Mesendoderm (in vitro differentiated cells): Measurements from ENCODE around the gene SMIM38.

Experiments
- DNase-seq: peaks from one replicate; pipeline ENCODE4 v3.0.0; 2013
- H2AK5ac ChIP-seq: 2 replicates; pipeline ENCODE4 v1.6.1; 2013; ENCODE audit warnings: low read length, inconsistent platforms
- H2BK120ac ChIP-seq: 2 replicates; pipeline ENCODE4 v1.6.1; 2013; ENCODE audit warnings: low read depth, mild to moderate bottlenecking, low read length, moderate library complexity, mixed read lengths
- H2BK15ac ChIP-seq: replicated peaks from 2 replicates; pipeline ENCODE4 v1.6.1; 2013; ENCODE audit warnings: low read depth, mild to moderate bottlenecking, moderate library complexity
- H2BK5ac ChIP-seq: 2 replicates; pipeline ENCODE4 v1.6.1; 2013; ENCODE audit warnings: low read length, inconsistent platforms
- H3K18ac ChIP-seq: 2 replicates; pipeline ENCODE4 v1.6.1; 2013; ENCODE audit warnings: mild to moderate bottlenecking, low read length, mixed read lengths
- H3K23ac ChIP-seq: one replicate; pipeline ENCODE4 v1.6.1; 2013; ENCODE audit warnings: low read length
- H3K27ac ChIP-seq: 2 replicates; pipeline ENCODE4 v1.5.1; 2013; ENCODE audit warnings: low read depth, mild to moderate bottlenecking, inconsistent platforms, low read length, moderate library complexity
- H3K27me3 ChIP-seq: 2 replicates; pipeline ENCODE4 v1.6.1; 2013; ENCODE audit warnings: low read length, control low read depth, mild to moderate bottlenecking, inconsistent platforms; ENCODE audit not compliant: insufficient read depth, poor library complexity
- H3K36me3 ChIP-seq: 2 replicates; pipeline ENCODE4 v1.6.1; 2013; ENCODE audit warnings: low read length, inconsistent platforms; ENCODE audit not compliant: control insufficient read depth, insufficient read depth
- H3K4ac ChIP-seq: one replicate; pipeline ENCODE4 v1.6.1; 2013; ENCODE audit warnings: low read depth, mild to moderate bottlenecking, low read length, moderate library complexity
- H3K4me1 ChIP-seq: 2 replicates; pipeline ENCODE4 v1.6.1; 2013; ENCODE audit warnings: low read depth, low read length, inconsistent platforms; ENCODE audit not compliant: control insufficient read depth
- H3K4me2 ChIP-seq: 2 replicates; pipeline ENCODE4 v1.6.1; 2013; ENCODE audit warnings: low read length
- H3K4me3 ChIP-seq: 2 replicates; pipeline ENCODE4 v1.5.1; 2013; ENCODE audit warnings: mild to moderate bottlenecking, low read length
- H3K56ac ChIP-seq: one replicate; pipeline ENCODE4 v1.6.1; 2013; ENCODE audit warnings: low read length
- H3K79me1 ChIP-seq: 2 replicates; pipeline ENCODE4 v1.6.1; 2013; ENCODE audit warnings: low read length, inconsistent platforms
- H3K79me2 ChIP-seq: 2 replicates; pipeline ENCODE4 v1.6.1; 2013; ENCODE audit warnings: mild to moderate bottlenecking, low read length; ENCODE audit not compliant: control insufficient read depth, insufficient read depth
- H3K9ac ChIP-seq: 2 replicates; pipeline ENCODE4 v1.6.1; 2013; ENCODE audit warnings: low read length, inconsistent platforms
- H4K5ac ChIP-seq: one replicate; pipeline ENCODE4 v1.6.1; 2013; ENCODE audit warnings: low read length
- H4K8ac ChIP-seq: one replicate; pipeline ENCODE4 v1.6.1; 2013; ENCODE audit warnings: low read depth, mild to moderate bottlenecking, control low read depth, low read length, moderate library complexity
- WGBS: extraction: QIAGEN DNeasy Blood & Tissue Kit; methylation state at CpG from one replicate; pipeline ENCODE4 v1.1.7; 2013; ENCODE audit warnings: low lambda C conversion rate, missing lambda C conversion rate; ENCODE audit not compliant: insufficient coverage; ENCODE audit errors: extremely low coverage; 5-methylcytosine and 5-hydroxymethylcytosine counted together

The SMIM38 gene

GRCh38 chr11:69193151-69193550 is 37.4 kb downstream of the SMIM38 start:
- H3K36me3 ChIP-seq, result no peaks in the 10 kb centered on the region
- no peak overlapping the region for H4K8ac ChIP-seq
- H3K56ac ChIP-seq, result peak overlapping the region; percentile 15
- DNase-seq, result no peak
- no peak overlapping the region for H3K4me3 ChIP-seq
- no peak overlapping the region for H2BK120ac ChIP-seq
- no peak overlapping the region for H3K18ac ChIP-seq
- no peak overlapping the region for H2AK5ac ChIP-seq
- H3K4me2 ChIP-seq, result no peak overlapping the region
- H3K9ac ChIP-seq, result no peak overlapping the region
- H3K4me1 ChIP-seq, result no peaks in the 10 kb centered on the region
- no peak overlapping the region for H2BK5ac ChIP-seq
- H3K27ac ChIP-seq, result no peak overlapping the region
- no peak overlapping the region for H2BK15ac ChIP-seq
- H3K4ac ChIP-seq, result no peak overlapping the region
- H3K79me1 ChIP-seq, result no peaks in the 10 kb centered on the region
- WGBS, result no CpG with 5 or more reads among the region's 5 CpGs
- H3K27me3 ChIP-seq, result no peaks in the 10 kb centered on the region
- H4K5ac ChIP-seq, result no peak overlapping the region
- H3K79me2 ChIP-seq, result no peaks in the 10 kb centered on the region
- no peak overlapping the region for H3K23ac ChIP-seq

- Histone ChIP-seq H3K4me3 (no peak overlapping the region), H3K23ac (no peak overlapping the region), H2BK5ac (no peak overlapping the region), H3K4ac (no peak overlapping the region), H2AK5ac (no peak overlapping the region), H2BK15ac (no peak overlapping the region), H4K5ac (no peak overlapping the region), H3K27ac (no peak overlapping the region), H4K8ac (no peak overlapping the region), H3K56ac (no peak overlapping the region), H3K4me1 (no peaks in the 10 kb centered on the region), H3K79me2 (no peaks in the 10 kb centered on the region), H3K9ac (no peak overlapping the region), H2BK120ac (no peak overlapping the region), H3K18ac (no peak overlapping the region), H3K36me3 (no peaks in the 10 kb centered on the region), H3K79me1 (no peaks in the 10 kb centered on the region), H3K4me2 (no peak overlapping the region), H3K27me3 (no peaks in the 10 kb centered on the region)
- DNase-seq, result peak; percentile 48
- WGBS, result no CpG with 5 or more reads among the region's 2 CpGs
Measured at GRCh38 chr11:69193629-69194028, 37.9 kb downstream of the SMIM38 start.

- Histone ChIP-seq H2BK15ac (no peak overlapping the region), H3K27ac (no peak overlapping the region), H3K18ac (no peak overlapping the region), H3K4me1 (no peaks in the 10 kb centered on the region), H3K56ac (no peak overlapping the region), H3K4me3 (no peak overlapping the region), H2BK120ac (no peak overlapping the region), H3K23ac (no peak overlapping the region), H3K27me3 (no peaks in the 10 kb centered on the region), H3K36me3 (no peaks in the 10 kb centered on the region), H2AK5ac (no peak overlapping the region), H3K79me1 (no peaks in the 10 kb centered on the region), H4K5ac (no peak overlapping the region), H3K4ac (no peak overlapping the region), H3K79me2 (no peaks in the 10 kb centered on the region), H3K9ac (no peak overlapping the region), H3K4me2 (no peak overlapping the region), H4K8ac (no peak overlapping the region), H2BK5ac (no peak overlapping the region)
- WGBS, result 100% methylated on average over 1 of the region's 1 CpG
- no peak for DNase-seq
Measured at GRCh38 chr11:69194396-69194795, 38.7 kb downstream of the SMIM38 start.

- Histone ChIP-seq H3K23ac (no peak overlapping the region), H3K79me2 (no peaks in the 10 kb centered on the region), H4K8ac (no peak overlapping the region), H3K4ac (no peak overlapping the region), H2BK15ac (no peak overlapping the region), H3K4me1 (no peaks in the 10 kb centered on the region), H3K79me1 (no peaks in the 10 kb centered on the region), H2AK5ac (no peak overlapping the region), H2BK5ac (no peak overlapping the region), H4K5ac (no peak overlapping the region), H2BK120ac (no peak overlapping the region), H3K27ac (no peak overlapping the region), H3K56ac (no peak overlapping the region), H3K9ac (no peak overlapping the region), H3K4me3 (no peak overlapping the region), H3K18ac (no peak overlapping the region), H3K36me3 (no peaks in the 10 kb centered on the region), H3K4me2 (no peak overlapping the region), H3K27me3 (no peaks in the 10 kb centered on the region)
- no peak for DNase-seq
- no CpG with 5 or more reads among the region's 6 CpGs for WGBS
Measured at GRCh38 chr11:69194956-69195355, 39.2 kb downstream of the SMIM38 start.

GRCh38 chr11:69195824-69196782 is 40.4 kb downstream of the SMIM38 start:
- Histone ChIP-seq H3K4ac (no peak overlapping the region), H3K18ac (no peak overlapping the region), H3K27ac (no peak overlapping the region), H3K4me3 (no peak overlapping the region), H3K27me3 (no peaks in the 10 kb centered on the region), H3K23ac (no peak overlapping the region), H4K8ac (no peak overlapping the region), H3K79me2 (no peaks in the 10 kb centered on the region), H3K79me1 (no peaks in the 10 kb centered on the region), H2BK120ac (no peak overlapping the region), H3K36me3 (no peaks in the 10 kb centered on the region), H3K56ac (no peak overlapping the region), H3K4me1 (no peaks in the 10 kb centered on the region), H4K5ac (no peak overlapping the region), H2BK15ac (no peak overlapping the region), H3K4me2 (no peak overlapping the region), H2AK5ac (no peak overlapping the region), H2BK5ac (no peak overlapping the region), H3K9ac (no peak overlapping the region)
- DNase-seq, result no peak
- no CpG with 5 or more reads among the region's 35 CpGs for WGBS
